ENCODE measurements around the gene FADS3.

GRCh38 chr11:61833471-61833870 lies 57.9 kb downstream of the FADS3 start:
- TF ChIP-seq POLR2AphosphoS5 (IDR thresholded peaks at IDR 0.05; ENCODE audit: low read depth) (no peak), EZH2phosphoT487 (IDR thresholded peaks at IDR 0.05; ENCODE audit: unreplicated experiment) (no peak)
